ENCODE data around the gene SCYGR1. TPM values are rescaled to one million over a fixed set of nuclear protein-coding genes. Genes with fewer than 3 reads are reported as not detected.

The SCYGR1 gene
- total RNA-seq, 2 donors from 2014 or later: not detected

- no peaks in the 10 kb centered on the region for H3K36me3 ChIP-seq
- H3K27me3 ChIP-seq (replicated peaks; ENCODE audit: insufficient read depth): no peaks in the 10 kb centered on the region
- H3K27ac ChIP-seq: no peak overlapping the region
- no peaks in the 10 kb centered on the region for H3K4me1 ChIP-seq (replicated peaks)
- H3K9me3 ChIP-seq: no peaks in the 10 kb centered on the region
- DNase-seq (ENCODE audit: low spot score): no peak
- intact Hi-C loops (cut with DNase I): no loop called here
- WGBS: 84% methylated on average over 9 of the region's 9 CpGs
- TF ChIP-seq POLR2A (IDR thresholded peaks at IDR 0.05) (no peak), POLR2AphosphoS5 (IDR thresholded peaks at IDR 0.05) (no peak), CTCF (IDR thresholded peaks at IDR 0.05) (no peak)
- H3K4me3 ChIP-seq: no peak overlapping the region
Measured at GRCh38 chr2:227370791-227371312, 16.9 kb downstream of the SCYGR1 start.

DNA sequence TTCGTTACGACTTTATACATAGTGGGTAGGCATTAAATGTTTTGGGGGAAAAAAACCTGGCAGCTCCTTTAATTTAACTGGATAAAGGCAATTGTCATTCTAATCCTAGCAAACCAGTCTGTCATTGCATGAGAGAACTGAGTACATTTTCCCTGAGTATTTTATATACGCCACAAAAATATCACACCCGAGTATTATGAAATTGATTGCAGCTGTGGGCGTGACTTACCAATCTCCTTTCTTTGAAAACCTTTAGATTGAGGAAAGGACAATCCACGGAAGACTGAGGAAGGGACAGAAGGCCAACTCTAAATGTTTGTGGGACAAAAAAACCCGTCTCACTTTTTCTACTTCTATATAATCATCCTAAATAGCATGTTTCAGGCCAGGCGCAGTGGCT, 17.7 kb downstream of the SCYGR1 start:
- H3K36me3 ChIP-seq: no peaks in the 10 kb centered on the region
- H3K27ac ChIP-seq: no peak overlapping the region
- H3K27me3 ChIP-seq (replicated peaks; ENCODE audit: insufficient read depth): no peaks in the 10 kb centered on the region
- 82% methylated on average over 8 of the region's 8 CpGs for WGBS
- no peaks in the 10 kb centered on the region for H3K4me1 ChIP-seq (replicated peaks)
- DNase-seq (ENCODE audit: low spot score): no peak
- H3K4me3 ChIP-seq: no peak overlapping the region
- TF ChIP-seq POLR2AphosphoS5 (IDR thresholded peaks at IDR 0.05): no peak
- no peak for TF ChIP-seq CTCF (IDR thresholded peaks at IDR 0.05)
- no peak for TF ChIP-seq POLR2A (IDR thresholded peaks at IDR 0.05)
- no peaks in the 10 kb centered on the region for H3K9me3 ChIP-seq
- intact Hi-C loops (cut with DNase I): no loop called here

DNA sequence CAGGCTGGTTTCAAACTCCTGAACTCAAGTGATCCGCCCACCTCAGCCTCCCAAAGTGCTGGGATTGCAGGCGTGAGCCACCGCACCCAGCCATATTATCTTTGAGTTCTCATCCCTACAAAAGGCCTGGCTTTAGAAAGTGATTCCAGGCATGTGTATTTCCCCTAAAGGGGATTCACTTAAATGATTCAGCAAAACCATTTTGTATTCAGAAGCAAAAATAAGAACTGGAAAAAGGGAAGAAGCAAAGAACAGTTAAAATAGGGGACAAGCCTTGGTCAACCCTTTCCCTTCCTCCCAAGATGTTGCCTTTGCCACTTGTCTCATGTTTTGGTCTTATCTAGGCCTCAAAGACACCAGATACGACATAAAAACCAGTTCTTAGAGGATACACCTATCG, 19.2 kb downstream of the SCYGR1 start:
- TF ChIP-seq POLR2A (IDR thresholded peaks at IDR 0.05) (no peak), POLR2AphosphoS5 (IDR thresholded peaks at IDR 0.05) (no peak), CTCF (IDR thresholded peaks at IDR 0.05) (no peak)
- no peaks in the 10 kb centered on the region for H3K36me3 ChIP-seq
- 94% methylated on average over 5 of the region's 5 CpGs for WGBS
- intact Hi-C loops (cut with DNase I): no loop called here
- H3K27ac ChIP-seq: no peak overlapping the region
- H3K9me3 ChIP-seq: no peaks in the 10 kb centered on the region
- no peak for DNase-seq (ENCODE audit: low spot score)
- H3K27me3 ChIP-seq (replicated peaks; ENCODE audit: insufficient read depth): no peaks in the 10 kb centered on the region
- H3K4me1 ChIP-seq (replicated peaks): no peaks in the 10 kb centered on the region
- no peak overlapping the region for H3K4me3 ChIP-seq

DNA sequence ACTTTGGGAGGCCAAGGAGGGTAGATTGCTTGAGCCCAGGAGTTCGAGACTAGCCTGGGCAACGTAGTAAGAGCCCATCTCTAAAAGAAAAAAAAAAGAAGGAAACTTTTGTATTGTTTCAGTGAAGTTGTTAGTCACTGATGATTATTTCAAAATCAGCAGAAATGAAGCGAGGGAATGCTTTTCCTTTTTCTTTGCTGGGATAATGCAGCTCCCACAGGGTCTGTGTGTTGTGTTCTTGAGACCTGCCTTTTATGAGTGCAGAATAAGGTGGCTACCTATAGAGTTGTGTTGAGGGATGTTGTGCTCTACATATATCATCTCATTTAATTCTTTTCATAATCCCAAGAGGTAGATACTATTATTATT, 20.3 kb downstream of the SCYGR1 start:
- intact Hi-C loops (cut with DNase I): no loop called here
- Histone ChIP-seq H3K27me3 (replicated peaks; ENCODE audit: insufficient read depth) (no peaks in the 10 kb centered on the region), H3K4me3 (no peak overlapping the region), H3K36me3 (no peaks in the 10 kb centered on the region), H3K9me3 (no peaks in the 10 kb centered on the region), H3K4me1 (replicated peaks) (no peaks in the 10 kb centered on the region), H3K27ac (no peak overlapping the region)
- no peak for TF ChIP-seq POLR2AphosphoS5 (IDR thresholded peaks at IDR 0.05)
- no peak for TF ChIP-seq CTCF (IDR thresholded peaks at IDR 0.05)
- no peak for TF ChIP-seq POLR2A (IDR thresholded peaks at IDR 0.05)
- WGBS: 84% methylated on average over 3 of the region's 3 CpGs
- no peak for DNase-seq (ENCODE audit: low spot score)

GRCh38 chr2:227366769-227367426, 20.9 kb downstream of the SCYGR1 start:
- Histone ChIP-seq H3K9me3 (no peaks in the 10 kb centered on the region), H3K36me3 (no peaks in the 10 kb centered on the region), H3K4me3 (no peak overlapping the region), H3K27ac (no peak overlapping the region), H3K27me3 (replicated peaks; ENCODE audit: insufficient read depth) (no peaks in the 10 kb centered on the region), H3K4me1 (replicated peaks) (no peaks in the 10 kb centered on the region)
- DNase-seq (ENCODE audit: low spot score): no peak
- intact Hi-C loops (cut with DNase I): no loop called here
- TF ChIP-seq POLR2A (IDR thresholded peaks at IDR 0.05): no peak
- no peak for TF ChIP-seq CTCF (IDR thresholded peaks at IDR 0.05)
- TF ChIP-seq POLR2AphosphoS5 (IDR thresholded peaks at IDR 0.05): no peak
- 51% methylated on average over 11 of the region's 11 CpGs for WGBS

All from prostate gland (tissue), 2 donors.